Measurements from ENCODE around the gene CPTP. TPM values are rescaled to one million over a fixed set of nuclear protein-coding genes. Genes with fewer than 3 reads are reported as not detected.

Gene CPTP
- total RNA-seq, 1 experiment from 2014 or later: 14.0 TPM

GRCh38 chr1:1279028-1279427, 45.6 kb upstream of the CPTP start:
- no peaks in the 10 kb centered on the region; the same call in 1 of the 2 replicates for H3K4me1 ChIP-seq (ENCODE audit: insufficient read depth, low read length)
- Mint-ChIP-seq H3K9me3 (no peaks in the 10 kb centered on the region; a peak in 1 of 5 replicates), H3K36me3 (ENCODE audit: insufficient read depth in 1 of 3, low read depth in 3 of 3) (no peaks in the 10 kb centered on the region), H3K27me3 (ENCODE audit: low read depth) (peaks cover 9% of the 10 kb centered on the region), H3K4me1 (peaks cover 4 to 10% of the 10 kb centered on the region in 2 experiments; a peak in 3 of 4 replicates), H3K27ac (no peak overlapping the region; a peak in 2 of 7 replicates), H3K4me3 (no peak overlapping the region)
- no peak overlapping the region for H3K23ac ChIP-seq (ENCODE audit: insufficient read length, low read depth, low read length)
- no peak overlapping the region for H2BK5ac ChIP-seq (ENCODE audit: insufficient read length, low read length)
- H3K14ac ChIP-seq (ENCODE audit: insufficient read depth, low read length): no peak overlapping the region
- H3K27ac ChIP-seq (ENCODE audit: insufficient read length, low read depth, low read length): no peak overlapping the region
- H3K23me2 ChIP-seq (ENCODE audit: insufficient read length, low read depth, low read length, poor library complexity, severe bottlenecking): peaks cover 4% of the 10 kb centered on the region
- H3K79me1 ChIP-seq (ENCODE audit: insufficient read depth, low read depth, low read length, poor library complexity, severe bottlenecking): no peaks in the 10 kb centered on the region
- H4K20me1 ChIP-seq (ENCODE audit: control insufficient read depth, insufficient read depth, insufficient read length): no peaks in the 10 kb centered on the region
- H4K8ac ChIP-seq (replicated peaks; ENCODE audit: insufficient read length, low read depth, low read length): no peak overlapping the region
- H3K4ac ChIP-seq (ENCODE audit: low read depth, low read length): no peak overlapping the region
- no peak overlapping the region for H3T11ph ChIP-seq (ENCODE audit: low read length)
- H2AK5ac ChIP-seq (ENCODE audit: insufficient read length, low read length): no peak overlapping the region
- WGBS (ENCODE audit: extremely low coverage, insufficient read length, low lambda C conversion rate): no CpG with 5 or more reads among the region's 17 CpGs
- H3K4me2 ChIP-seq (ENCODE audit: insufficient read depth, insufficient read length, low read length): no peak overlapping the region
- H2AFZ ChIP-seq (ENCODE audit: low read length): no peak overlapping the region
- no peak overlapping the region for H4K5ac ChIP-seq (ENCODE audit: insufficient read length, low read depth, low read length)
- H3K79me2 ChIP-seq (ENCODE audit: insufficient read depth, low read length): no peaks in the 10 kb centered on the region
- no peaks in the 10 kb centered on the region for H3K9me3 ChIP-seq (ENCODE audit: control insufficient read depth, low read depth, low read length)
- no peak for DNase-seq
- H3K9ac ChIP-seq (ENCODE audit: extremely low read depth, insufficient read length, low read length): no peak overlapping the region
- no peak overlapping the region for H3K18ac ChIP-seq (ENCODE audit: insufficient read length, low read depth, low read length)
- no peak overlapping the region for H3K56ac ChIP-seq (ENCODE audit: insufficient read length, low read depth, low read length)
- H4K91ac ChIP-seq (ENCODE audit: insufficient read length, low read depth, low read length): no peak overlapping the region
- no peak overlapping the region for H2BK120ac ChIP-seq (ENCODE audit: low read depth, low read length, poor library complexity, severe bottlenecking)
- no peak overlapping the region for H2BK20ac ChIP-seq (ENCODE audit: low read depth, low read length, poor library complexity, severe bottlenecking)
- no peak overlapping the region for H2BK12ac ChIP-seq (ENCODE audit: insufficient read length, low read depth, low read length)
- no peak overlapping the region for H2BK15ac ChIP-seq (ENCODE audit: low read depth, low read length)
- no peak for TF ChIP-seq CTCF (conservative IDR thresholded peaks at IDR 0.05)
- H3K27me3 ChIP-seq (ENCODE audit: insufficient read depth, low read length): no peaks in the 10 kb centered on the region
